GM19035 (cell line): Measurements from ENCODE around the gene RCOR1.
"Not testable (repeated sequence)": the region's sequence is repeated elsewhere in the genome, so short reads cannot be mapped to it uniquely, and the experiment has no call there.

ENCODE experiments used
- ATAC-seq: cut with Tn5 transposase; IDR thresholded peaks from one replicate; pipeline ENCODE4 v1.9.1; 2021; ENCODE audit not compliant: unreplicated experiment

The RCOR1 gene

DNA sequence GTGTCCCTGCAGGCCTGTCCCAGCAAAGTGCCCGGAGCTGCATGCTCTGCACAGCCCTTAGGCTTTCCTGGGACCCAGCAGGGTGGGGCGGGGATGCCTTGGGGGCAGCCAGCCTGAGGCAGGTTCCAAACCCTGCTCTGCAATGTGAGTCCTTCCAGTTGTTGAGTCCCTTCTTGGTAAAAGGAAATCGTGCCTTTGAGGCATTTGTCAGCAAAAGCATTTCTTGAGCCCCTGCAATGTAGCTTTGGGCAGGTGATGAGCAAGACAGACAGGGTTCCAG lies 146.7 kb downstream of the RCOR1 start:
- ATAC-seq, result no peak

DNA sequence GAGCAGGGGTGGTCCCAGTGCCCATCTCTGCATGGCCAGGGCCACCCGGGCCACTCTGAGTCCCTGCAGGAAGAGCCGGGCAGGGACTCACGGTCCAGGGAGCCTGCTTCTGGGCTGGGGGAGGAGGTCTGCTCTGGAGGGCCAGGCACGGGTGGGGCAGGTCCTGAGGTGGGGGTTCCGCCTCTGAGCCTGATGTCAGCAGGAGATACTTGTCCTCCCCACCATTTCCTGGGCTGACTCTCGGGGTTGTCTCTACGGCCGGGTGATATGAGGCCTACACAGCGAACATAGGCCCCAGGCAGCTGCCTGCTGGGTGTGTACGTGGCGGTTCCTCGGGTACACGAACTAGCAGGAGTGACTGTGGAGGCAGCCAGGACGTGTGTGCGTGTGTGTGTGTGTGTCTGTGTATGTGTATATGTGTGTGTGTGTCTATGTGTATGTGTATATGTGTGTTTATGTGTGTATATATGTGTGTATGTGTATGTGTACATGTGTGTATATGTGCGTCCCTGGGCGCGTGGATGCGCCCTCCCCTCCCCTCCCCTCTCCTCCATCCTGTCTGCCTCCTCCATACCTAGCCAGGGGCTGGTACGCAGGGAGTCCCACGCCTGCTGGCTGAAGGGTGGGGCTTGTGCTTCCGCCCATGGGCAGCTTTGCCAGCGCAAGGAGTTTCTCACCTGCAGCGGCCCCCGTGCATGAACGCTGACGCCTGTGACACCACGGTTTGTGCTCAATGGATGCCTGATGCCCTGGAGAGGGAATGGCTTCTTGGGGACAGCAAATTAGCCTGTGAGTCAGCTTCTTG lies 154.4 kb downstream of the RCOR1 start:
- ATAC-seq, result no peak

DNA sequence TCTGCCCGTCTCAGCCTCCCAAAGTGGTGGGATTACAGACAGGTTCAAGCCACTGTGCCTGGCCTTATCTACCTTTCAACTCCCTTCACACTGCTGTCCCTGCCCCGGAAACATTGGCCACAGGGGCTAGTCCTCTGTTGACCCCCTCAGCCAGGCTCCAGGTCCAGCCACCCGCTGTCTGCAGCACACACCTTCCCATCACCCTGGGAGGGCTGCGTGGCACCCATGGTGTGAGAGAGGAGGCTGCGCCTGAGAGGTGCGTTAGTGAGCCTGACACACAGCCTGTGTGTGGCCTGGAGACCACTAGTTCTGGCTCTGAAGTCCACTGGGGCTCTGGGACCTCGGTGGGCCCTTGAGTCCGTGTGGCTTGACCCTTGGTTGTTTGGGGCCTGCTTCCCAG lies 156.4 kb downstream of the RCOR1 start:
- ATAC-seq, result no peak

DNA sequence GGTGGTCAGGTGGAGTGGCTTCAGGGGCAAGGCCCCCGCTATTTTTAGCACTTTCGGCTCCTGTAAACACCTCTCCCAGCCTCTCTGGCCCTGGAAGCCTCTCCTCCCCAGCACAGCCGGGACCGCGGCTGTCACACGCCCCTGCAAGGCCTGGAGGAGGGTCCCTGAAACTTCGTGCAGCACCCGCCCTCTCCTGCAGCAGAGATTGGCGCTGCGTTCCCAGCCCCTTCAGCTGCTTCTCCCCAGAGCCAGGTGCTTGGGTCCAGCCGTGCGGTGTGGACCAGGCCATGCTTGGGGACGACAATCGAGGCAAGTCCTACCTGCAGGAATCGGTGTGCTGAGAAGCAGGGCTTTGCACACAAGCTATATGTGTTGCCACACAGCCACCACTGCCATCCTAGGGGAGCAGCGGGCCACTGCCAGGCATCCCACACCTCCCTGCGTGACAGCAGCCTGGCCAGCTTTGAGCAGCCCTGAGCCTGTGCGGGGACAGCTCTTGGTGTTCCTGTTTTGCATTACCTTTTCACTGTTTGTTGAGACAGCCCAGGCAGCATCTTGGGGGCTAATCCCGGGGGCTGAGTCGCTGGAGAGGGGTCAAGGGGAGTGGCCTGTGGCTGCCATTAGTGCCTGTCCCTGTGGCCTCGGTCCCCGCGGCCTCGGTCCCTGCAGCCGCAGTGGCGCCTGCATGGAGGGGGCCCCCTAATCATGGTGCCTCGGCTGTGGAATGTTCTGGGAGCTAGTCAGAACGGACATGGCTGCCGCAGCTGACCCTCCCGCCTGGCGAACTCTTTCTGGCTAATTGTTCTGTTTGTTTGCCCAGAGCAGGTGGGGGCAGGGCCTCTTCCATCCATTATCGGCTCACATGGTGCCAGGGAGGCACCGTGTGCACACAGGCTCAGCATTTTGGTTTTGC lies 157.2 kb downstream of the RCOR1 start:
- ATAC-seq, result no peak

DNA sequence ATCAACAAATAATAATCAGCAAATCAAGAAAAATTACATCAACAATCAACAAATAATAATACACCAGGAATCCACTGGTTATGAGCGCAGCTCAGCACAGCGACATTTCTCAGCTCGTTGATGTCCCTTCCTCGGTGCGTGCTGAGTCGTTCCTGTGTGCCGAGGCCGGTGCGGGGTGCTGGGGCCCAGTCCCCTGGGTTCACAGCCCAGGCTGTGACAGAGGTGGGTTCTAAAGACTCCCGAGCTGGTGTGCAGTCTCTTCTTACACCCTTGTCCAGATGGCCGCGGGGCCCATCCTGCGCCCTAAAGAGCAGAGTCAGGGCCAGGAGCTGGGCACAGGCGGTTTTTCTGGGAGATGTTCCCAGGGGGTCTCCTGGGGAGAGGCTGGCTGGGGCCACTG lies 157.9 kb downstream of the RCOR1 start:
- ATAC-seq, result no peak

DNA sequence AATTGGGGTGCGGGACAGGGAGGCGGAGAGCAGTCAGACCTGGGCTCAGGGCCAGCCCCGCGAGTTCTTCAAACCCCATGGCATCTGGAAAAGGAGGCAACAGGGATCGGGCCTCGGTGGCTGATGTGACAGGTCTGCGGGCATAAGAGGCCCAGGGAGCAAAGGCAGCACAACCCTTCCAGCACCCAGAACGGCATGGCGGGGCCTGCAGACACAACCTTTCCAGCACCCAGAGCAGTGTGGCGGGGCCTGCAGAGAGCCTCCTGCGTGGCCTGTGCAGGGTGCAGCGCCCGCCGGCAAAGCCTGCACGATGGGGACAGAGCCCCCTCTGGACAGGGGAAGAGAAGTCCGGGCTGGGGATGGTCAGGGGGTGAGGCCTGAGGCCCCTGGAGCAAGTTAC lies 158.6 kb downstream of the RCOR1 start:
- no peak for ATAC-seq

DNA sequence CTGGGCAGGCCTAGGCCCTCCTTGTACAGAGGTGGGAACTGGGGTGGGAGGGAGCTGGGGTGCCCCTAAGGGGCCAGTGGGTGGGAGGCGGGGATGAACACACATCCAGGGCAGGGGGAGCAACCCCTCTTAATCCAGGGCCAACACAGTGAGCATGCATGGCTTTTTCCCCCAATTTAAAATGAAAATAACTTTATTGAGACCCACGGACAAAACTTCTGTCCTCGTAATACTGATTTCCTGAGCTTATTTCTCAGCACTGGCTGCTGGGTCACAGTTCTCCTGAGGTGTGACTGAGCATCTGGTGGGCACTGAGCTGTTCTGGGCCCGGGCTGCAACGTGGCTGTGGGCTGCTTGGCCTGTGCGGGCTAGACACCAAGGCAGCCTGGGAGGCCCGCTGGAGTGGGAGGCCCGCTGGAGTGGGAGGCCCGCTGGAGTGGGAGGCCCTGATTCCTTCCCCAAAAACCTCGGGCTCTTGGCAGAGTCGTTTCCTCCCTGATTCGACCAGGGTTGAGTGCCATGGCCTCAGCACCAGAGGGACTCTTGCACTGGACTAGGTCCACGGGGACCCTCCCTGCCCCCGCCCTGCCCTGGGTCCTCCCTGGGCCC lies 159.9 kb downstream of the RCOR1 start:
- ATAC-seq, result no peak

DNA sequence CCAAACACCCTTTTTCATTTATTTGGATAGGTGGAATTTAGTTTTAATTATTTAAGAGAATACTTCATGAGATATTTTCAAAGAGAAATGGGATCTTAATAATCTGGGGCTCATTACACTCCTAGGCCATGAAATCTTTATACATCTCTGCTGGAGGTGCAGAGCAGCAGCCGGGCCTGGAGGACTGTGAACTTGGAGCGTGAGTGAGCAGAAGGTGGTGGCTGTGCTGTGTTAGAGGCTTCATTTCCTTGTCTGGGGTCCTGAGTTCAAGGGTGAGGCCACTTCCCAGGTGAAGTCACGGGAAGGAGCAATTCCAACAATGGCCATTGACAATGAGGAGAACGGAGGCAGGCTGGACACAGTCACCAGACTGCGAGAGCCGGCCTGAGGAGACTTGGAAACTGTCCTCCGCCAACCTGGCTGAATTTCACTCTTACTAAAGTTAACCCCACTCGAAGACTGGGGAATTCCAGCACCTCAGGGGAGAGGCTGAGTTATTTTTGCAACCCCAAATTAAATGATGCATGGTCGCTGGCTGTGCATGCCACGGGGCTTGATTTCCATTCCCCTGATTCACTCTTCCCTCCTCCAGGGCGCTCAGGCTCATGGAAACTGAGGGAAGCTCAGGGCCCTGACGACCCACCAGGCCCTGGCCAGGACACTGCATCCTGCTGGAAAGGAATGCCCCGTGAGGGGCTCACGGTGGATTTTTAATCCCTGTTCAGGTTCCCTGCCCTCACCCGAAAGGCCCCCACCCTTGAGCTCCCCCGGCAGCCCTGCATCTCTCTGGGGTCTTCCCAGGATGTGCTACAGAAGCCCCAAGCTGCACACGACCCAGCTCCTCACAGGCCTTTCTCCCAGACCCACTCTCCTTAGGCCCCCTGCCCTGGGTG lies 162.2 kb downstream of the RCOR1 start:
- ATAC-seq, result no peak

DNA sequence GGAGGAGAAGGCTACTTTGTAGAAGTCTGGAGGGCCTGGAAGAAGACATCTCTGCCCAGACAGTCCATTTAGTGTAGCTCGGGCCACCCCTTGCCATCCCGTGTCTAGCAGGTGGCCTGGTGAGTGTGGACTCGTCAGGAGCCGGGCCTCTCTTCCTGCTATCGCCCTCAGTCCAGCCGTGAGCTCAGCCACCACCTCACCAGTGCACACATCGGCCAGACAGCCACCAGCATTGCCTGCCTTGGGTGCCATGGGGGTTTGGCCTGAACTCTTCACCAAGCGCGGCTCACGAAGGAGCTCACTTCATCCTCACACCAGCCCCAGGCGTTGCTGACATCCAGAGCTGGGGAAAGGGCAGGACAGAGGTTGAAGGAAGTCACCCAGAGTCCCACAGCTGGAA lies 165.2 kb downstream of the RCOR1 start:
- no peak for ATAC-seq

DNA sequence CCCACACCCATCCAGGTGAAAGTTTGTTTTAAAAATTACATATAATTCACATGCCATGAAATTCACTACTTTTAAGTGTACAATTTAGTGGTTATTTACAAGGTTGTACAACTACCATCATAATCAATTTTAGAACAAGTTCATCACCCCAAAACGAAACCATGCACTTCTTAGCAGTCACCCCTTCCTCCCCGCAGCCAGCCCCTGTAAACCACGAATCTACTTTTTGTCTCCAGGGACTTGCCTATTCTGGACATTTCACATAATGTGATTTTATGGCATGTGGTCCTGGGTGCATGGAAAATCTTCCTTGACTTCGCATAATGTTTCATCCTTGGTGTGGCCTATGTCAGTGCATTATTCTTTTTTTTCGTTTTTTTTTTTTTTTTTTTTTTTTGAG lies 165.6 kb downstream of the RCOR1 start:
- no peak for ATAC-seq

DNA sequence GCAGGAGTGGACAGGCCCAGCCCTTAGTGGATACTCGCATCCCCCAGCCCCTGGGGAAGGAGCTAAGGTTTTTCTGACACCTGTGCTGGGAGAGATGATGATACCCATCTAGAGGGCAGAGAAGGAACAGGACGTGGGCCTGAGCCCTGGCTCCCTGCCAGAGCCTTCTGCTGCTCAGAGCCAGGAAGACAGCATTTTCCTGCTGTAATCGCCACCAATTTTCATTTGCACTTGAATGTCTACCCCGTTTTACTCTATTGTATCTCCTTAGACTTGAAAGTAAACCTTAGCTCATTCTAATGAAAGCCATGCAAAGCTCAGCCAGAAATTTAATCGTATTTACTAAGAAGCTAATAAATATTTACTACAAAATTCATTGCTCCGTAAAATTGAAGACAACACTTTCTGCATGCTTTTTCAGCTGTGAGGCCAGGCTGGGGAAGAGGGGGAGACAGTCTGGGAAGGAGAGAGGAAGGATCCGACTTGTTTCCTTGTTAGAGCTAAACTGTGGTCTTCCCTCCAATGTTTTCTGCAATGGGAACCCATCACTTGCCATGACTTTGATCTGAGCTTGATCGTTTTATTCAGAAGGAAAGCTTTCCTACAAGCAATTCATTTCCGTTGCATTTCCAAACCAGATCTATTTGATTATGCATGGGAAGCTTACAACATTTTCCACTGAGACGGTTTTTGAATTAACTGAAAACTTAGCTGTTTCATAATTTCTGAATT lies 167.2 kb downstream of the RCOR1 start:
- no peak for ATAC-seq

DNA sequence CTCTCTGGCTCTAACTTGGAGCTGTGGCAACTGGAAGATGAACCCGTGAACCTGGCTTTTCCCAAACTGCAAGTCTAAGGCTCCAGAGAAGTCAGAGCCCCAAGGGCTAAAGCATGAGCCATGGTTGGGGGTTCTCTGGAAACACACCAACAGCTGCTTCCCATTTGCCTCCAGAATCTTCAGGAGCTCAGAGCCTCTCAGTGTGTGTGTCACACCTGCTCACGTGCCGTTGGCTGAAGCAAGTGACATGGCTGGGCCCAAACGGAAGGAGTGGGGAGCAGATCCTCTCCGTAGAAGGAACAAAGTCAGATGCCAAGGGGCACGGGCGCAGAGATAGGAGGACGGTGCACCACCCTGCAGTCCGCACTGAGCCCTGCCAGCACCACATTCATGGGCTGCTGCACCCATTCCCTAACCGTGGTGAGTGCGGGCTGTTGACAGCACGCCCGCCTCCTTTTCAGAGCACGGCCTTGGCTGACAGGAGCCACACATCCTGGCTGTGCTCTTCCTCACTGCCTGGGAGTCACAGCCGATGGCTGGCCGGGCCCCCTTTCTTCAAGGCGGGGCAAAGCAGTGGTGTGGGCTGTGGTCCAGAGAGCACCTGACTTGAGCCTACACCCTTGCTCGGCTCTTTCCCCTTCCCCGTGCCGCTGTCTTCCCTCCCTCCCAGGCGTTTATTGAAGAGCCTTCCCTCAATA lies 168.2 kb downstream of the RCOR1 start:
- ATAC-seq, result no peak

DNA sequence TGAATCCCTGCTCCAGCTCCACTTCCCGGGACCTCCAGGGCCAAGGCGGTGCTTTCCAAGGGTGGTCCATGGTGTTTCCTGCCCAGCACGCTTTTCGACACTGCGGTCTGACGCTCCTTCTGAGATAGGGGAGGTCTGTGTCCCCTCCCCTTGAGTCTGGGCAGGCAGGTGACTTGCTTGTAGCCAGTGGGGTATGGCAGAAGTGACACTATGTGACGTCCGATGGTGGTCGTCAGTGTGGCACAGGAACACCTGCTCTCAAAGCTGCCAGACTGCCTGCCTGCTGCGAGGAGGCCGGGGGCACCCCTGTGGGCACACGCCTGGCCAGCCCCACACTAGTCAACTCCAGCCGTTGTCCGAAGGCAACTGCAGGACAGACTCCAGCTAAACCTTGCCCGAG lies 168.8 kb downstream of the RCOR1 start:
- no peak for ATAC-seq

DNA sequence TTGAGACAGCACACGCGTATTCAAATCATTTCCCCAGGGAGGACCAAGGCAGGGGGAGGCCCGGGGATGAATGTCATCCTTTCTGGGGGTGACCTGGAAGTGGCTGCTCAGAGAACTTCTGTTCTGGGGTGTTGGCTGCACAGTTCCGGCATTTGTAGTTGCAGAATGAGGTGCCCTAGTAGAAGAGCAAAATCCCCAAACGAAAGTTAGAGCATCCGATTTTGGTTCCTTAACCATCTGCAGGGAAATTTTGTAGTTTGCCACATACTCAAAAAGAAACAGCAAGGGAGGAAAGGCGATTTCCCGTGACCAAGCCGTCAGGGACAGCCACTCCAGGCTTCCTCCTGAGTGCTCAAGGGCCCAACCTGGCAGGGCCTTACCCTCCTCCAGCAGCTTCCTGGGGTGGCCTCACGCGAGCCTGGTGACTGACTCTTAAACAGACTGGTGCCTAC lies 171.8 kb downstream of the RCOR1 start:
- no peak for ATAC-seq

DNA sequence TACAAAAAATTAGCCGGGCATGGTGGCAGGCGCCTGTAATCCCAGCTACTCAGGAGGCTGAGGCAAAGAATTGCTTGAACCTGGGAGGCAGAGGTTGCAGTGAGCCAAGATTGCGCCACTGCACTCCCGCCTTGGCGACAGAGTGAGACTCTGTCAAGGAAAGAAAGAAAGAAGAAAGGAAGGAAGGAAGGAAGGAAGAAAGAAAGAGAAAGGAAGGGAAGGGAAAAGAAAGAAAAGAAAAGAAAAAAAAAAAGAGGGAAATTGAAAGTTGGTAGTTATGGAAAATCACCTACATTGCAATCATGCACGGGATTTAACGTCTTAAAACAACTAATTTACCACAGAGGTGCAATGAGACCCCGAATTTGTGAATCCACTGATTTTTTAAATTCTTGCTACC lies 173.3 kb downstream of the RCOR1 start:
- ATAC-seq, result not testable (repeated sequence)

DNA sequence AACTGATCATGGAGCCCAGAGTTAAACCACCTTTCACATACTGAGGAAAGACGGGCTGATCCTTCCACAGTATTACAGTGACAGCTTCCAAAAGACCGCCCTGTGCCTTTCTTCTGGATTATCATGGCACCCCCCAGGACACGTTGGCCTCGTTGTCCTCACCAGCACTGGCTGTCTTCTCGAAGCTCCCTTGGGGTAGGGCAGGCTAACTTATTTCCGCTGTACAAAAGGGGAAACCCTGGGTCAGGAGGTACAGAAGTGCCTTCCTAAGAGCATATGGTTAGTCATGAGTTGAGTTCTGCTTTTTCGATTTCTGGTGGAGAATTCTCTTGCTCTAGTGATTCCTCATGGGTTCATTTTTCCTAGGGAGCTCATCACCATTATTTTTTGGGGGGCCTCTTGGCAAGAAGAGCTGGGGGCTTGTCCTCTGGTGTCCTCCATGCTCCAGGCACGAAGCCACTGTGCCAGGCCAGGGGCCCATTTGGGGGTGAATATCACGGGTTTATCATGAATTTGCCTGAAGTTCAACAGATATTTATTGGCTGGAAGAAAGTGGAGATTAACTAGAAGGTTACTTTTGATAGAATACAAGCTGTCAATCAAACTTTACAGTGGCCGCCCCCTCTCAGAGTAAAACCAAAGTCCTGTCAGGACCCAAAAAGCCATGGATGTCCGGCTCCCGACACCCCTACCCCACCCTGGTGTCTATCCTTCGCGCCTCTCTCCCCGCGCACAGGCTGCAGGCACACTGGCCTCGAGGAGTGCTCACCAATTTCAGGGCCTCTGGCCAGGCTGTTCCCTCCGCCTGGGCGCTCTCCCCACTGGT lies 176.0 kb downstream of the RCOR1 start:
- ATAC-seq, result peak; percentile 62

DNA sequence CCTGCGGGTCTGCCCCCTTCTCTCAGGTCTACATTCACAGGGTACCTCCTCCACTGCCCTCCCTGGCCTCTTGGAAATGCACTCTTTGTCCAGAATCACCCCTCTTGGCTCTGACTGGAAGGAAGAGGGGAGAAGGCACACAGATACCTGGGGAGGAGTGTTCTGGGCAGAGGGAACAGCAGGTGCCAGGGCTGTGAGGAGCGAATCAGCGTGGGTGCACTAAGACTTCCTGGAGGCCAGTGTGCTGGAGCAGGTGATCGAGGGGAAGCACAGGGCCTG lies 176.5 kb downstream of the RCOR1 start:
- no peak for ATAC-seq

DNA sequence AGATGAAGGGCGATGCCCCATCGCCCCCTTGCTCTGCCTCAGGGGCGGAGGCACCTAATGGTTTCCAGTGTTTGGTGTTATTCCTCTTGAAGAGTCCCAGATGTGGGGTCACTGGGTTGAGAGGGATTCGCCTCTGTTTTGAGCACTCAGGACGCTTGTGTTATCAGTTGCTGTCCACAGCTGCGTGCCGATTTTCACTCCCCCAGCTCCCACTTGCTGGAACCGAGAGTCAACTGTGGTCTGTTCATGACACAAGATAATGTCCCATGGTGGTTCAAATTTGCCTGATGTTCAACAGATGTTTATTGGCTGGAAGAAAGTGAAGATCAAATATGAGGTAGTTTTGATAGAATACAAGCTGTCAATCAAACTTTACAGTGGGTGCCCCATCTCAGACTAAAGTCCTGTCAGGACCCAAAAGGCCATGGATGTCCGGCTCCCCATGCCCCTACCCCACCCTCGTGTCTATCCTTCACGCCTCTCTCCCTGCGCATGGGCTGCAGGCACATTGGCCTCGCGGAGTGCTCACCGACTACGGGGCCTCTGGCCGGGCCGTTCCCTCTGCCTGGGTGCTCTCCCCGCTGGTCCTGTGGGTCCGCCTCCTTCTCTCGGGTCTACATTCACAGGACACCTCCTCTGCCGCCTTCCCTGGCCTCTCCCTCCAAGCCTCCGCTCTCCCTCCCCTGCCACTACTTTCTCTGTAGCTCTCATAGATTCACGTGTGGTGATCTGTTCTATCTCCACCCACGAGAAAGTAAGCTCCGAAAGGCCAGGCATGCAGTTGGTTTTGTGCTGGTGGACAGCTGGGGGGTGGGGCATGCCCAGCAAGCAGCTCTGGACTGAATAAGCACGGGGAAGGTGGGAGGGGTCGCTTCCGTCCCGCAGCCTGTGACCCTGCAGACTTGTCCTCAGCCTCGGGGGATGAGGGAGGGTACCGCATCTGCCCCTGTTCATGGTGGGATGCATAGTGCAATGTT lies 178.0 kb downstream of the RCOR1 start:
- no peak for ATAC-seq
